Glomerular visceral epithelial cell (primary cell): ENCODE measurements around the gene HAGHL.

Experiments used
- DNase-seq: peaks from one replicate; pipeline ENCODE4 v3.0.0-alpha.2; 2016; ENCODE audit errors: extremely low spot score

HAGHL gene

GRCh38 chr16:754656-755055 lies 27.8 kb downstream of the HAGHL start:
- DNase-seq = no peak

GRCh38 chr16:756428-756827 lies 29.5 kb downstream of the HAGHL start:
- DNase-seq = no peak

GRCh38 chr16:759110-759910 lies 32.4 kb downstream of the HAGHL start:
- no peak for DNase-seq

DNA sequence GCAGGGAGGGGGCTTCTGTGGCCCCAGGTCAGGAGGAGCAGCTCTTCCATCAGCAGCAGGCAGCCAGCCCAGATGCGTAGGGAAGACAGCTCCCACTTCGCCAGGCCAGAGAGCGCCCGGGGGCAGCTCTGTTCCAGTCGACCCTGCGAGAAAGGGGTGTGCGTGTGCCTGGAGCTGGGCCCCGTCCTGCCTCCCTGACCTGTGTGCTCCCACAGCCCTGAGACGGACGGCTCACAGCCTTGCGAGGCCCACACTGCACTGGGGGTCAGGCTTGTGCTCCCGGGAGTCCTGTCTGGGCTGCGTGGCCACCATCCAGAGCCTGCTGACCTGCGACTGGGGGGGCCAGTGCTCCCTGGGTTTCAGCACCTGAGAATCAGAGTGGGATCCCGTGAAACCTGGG lies 33.2 kb downstream of the HAGHL start:
- no peak for DNase-seq

- DNase-seq = no peak
These were observed 33.8 kb downstream of the HAGHL start, which contains the start of gene MSLN for GRCh38 chr16:760545-761343. Gene MSLN, plus strand, starts transcription at chr16:760734. Its CDS starts 1,947 bp downstream, at chr16:762681.

- DNase-seq = no peak
These were observed 35.0 kb downstream of the HAGHL start for GRCh38 chr16:761625-762513.

DNA sequence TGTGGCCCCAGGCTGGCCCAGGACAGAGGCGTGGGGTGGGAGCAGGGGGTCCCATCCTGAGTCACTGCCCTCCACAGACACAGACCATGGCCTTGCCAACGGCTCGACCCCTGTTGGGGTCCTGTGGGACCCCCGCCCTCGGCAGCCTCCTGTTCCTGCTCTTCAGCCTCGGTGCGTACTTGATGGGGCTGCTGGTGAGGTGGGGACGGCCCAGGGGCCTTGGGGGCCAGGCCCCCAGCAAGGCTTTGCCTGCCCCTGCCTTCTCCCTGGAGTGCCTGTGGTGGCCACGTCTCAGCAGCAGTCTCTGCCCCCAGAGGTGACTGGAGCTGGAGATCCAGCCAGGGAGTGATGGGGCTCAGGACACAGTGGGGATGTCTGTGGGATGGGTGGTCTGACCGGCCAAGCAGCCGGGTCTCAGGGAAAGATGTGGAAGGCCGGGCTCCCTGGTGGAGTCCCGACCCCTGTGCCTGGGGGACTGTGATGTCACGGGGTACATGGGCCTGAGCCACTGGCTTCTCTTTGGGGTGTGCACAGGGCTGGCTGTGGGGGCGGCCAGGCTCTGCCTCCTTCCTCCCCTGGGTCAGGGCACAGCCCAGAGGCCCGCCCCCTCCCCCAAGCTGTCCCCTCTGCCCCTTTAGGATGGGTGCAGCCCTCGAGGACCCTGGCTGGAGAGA lies 35.8 kb downstream of the HAGHL start:
- DNase-seq = no peak

DNA sequence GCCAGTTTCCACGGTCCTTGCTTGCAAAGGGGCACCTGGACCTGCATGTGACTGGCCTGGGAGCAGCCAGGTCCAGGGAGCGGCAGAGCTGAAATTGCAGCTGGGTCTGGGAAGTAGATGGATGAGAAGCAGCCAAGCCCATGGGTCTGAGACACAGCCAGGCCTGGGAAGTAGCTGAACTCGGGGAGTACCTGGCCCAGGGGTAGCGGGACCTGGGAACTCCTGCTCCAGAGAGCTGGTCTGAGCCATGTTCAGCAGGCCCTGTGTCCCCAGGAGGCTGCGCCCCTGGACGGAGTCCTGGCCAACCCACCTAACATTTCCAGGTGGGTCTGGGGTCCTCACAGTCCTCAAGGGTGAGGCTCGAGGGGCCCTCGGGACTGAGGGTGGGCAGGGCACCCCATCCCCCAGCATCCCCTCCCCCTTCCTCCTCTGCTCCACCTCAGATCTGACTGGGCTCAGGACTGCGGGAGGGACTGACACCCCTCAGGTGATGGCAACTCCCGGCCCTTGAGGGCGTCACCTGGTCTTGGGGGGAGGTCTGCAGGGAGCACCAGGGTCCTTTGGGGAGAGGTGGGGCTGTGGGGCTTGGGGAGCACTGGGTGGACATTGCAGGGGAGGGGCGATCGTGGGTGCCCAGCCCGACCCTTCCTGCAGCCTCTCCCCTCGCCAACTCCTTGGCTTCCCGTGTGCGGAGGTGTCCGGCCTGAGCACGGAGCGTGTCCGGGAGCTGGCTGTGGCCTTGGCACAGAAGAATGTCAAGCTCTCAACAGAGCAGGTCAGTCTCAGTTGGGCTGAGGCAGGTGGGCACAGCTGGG lies 36.7 kb downstream of the HAGHL start:
- DNase-seq = no peak

- DNase-seq = no peak
These were observed 37.4 kb downstream of the HAGHL start for GRCh38 chr16:764184-764750.

DNA sequence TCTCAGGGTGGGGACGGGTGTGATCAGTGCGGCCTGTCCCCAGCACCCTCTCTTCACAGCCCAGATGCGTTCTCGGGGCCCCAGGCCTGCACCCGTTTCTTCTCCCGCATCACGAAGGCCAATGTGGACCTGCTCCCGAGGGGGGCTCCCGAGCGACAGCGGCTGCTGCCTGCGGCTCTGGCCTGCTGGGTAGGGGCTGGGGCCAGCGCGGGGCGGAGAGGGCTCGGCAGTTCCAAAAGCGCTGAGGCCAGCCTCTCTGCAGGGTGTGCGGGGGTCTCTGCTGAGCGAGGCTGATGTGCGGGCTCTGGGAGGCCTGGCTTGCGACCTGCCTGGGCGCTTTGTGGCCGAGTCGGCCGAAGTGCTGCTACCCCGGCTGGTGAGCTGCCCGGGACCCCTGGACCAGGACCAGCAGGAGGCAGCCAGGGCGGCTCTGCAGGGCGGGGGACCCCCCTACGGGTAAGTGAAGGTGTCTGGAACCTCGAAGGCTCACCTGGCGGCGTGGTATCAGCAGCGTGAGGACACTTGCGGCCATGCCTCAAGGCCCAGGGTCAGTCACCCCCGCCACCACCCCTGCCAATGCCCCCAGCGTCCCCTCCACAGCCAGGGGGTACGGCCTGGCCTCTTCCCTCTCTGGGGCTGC lies 38.1 kb downstream of the HAGHL start:
- no peak for DNase-seq

DNA sequence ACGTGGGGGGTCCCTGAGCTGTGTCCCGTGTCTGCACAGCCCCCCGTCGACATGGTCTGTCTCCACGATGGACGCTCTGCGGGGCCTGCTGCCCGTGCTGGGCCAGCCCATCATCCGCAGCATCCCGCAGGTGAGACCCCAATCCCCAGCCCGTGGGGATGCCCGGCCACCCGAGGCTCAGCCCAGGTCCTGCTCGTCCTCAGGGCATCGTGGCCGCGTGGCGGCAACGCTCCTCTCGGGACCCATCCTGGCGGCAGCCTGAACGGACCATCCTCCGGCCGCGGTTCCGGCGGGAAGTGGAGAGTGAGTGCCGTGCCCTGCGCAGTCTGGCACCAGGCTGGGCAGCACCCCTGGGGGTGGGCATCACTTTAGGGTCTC lies 38.6 kb downstream of the HAGHL start:
- DNase-seq = no peak

DNA sequence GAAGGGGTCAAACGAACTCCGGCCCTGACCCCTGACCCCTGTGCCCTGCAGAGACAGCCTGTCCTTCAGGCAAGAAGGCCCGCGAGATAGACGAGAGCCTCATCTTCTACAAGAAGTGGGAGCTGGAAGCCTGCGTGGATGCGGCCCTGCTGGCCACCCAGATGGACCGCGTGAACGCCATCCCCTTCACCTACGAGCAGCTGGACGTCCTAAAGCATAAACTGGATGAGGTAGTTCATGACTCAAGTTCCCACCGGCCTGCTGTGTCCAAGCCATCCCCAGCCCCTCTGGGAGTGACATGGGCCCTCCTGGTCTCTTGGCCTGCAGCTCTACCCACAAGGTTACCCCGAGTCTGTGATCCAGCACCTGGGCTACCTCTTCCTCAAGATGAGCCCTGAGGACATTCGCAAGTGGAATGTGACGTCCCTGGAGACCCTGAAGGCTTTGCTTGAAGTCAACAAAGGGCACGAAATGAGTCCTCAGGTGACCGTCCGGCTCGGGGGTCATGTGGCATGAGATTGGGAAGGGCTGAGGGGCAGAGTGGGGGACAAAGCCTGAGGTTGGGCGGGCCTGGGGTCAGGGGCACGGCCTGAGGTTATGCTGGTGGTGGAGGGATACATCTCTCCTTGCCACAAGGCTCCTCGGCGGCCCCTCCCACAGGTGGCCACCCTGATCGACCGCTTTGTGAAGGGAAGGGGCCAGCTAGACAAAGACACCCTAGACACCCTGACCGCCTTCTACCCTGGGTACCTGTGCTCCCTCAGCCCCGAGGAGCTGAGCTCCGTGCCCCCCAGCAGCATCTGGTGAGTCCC lies 39.3 kb downstream of the HAGHL start:
- no peak for DNase-seq

DNA sequence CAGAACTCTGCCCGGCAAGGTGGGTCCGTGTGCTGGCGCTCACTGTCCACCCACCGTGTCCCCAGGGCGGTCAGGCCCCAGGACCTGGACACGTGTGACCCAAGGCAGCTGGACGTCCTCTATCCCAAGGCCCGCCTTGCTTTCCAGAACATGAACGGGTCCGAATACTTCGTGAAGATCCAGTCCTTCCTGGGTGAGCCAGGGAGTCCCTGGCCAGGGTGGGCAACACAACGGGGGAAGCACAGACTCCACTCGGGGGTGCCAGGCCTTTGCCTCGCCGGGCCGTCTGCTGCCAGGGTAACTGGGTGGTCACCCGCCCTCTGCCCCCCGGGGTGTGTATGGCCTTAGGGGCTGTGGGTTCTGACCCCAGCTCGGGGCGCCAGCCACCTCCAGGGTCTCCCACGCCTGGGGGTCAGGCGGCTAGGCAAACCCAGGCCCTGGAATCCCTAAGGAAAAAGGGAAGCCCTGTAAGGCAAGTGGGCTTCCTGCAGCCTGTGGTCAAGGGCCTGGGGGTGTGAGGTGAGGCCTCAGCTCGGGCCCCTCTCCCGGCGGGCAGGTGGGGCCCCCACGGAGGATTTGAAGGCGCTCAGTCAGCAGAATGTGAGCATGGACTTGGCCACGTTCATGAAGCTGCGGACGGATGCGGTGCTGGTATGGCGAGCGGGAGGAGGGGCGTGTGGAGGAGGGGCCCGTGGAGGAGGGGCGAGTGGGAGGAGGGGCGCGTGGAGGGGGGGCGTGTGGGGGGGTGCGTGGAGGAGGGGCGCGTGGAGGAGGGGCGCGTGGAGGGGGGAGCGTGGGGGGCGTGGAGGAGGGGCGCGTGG lies 40.1 kb downstream of the HAGHL start:
- DNase-seq = no peak

DNA sequence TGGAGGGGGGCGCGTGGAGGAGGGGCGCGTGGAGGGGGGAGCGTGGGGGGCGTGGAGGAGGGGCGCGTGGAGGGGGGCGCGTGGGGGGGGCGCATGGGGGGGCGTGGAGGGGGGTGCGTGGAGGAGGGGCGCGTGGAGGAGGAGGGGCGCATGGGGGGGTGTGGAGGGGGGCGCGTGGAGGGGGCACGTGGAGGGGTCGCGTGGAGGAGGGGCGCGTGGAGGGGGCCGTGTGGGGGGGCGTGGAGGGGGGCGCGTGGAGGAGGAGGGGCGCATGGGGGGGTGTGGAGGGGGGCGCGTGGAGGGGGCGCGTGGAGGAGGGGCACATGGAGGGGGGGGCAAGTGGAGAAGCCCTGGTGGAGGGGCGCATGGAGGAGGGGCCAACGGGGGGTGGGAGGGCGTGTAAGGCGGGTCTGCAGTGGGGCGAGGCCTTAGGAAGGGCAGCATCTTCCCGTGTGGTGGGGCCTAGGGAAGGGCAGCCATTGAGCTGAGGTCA lies 40.9 kb downstream of the HAGHL start:
- DNase-seq = no peak

GRCh38 chr16:768428-768827 lies 41.5 kb downstream of the HAGHL start:
- DNase-seq = no peak

GRCh38 chr16:769184-769784 lies 42.4 kb downstream of the HAGHL start:
- DNase-seq = no peak

GRCh38 chr16:769934-770333 lies 43.0 kb downstream of the HAGHL start:
- no peak for DNase-seq
